Omental fat pad (tissue), 4 donors: ENCODE data around the gene MED12L. TPM values are rescaled to one million over a fixed set of nuclear protein-coding genes. Genes with fewer than 3 reads are reported as not detected.

Source experiments
- ATAC-seq: fragments of 150-250 bp; one replicate; pipeline ENCODE4 v1.9.1; 2016; ENCODE audit warnings: mild to moderate bottlenecking, moderate library complexity; ENCODE audit not compliant: low FRiP score
- DNase-seq: peaks from one replicate; pipeline ENCODE4 v3.0.0-alpha.2; 2019; ENCODE audit warnings: low spot score
- total RNA-seq, 4 donors: library from RNA; depleted of rRNA; stranded (reverse); fragments of >200 nt; gene quantifications; one replicate each; pipeline ENCODE4 v1.1.0, GENCODE V29; 2016
- TF ChIP-seq, protein P1 (sequence below), 3 donors: fragments of 450-650 bp; IDR thresholded peaks; one replicate each; pipeline ENCODE4 v1.5.1; 2016 to 2017; ENCODE audit warnings: antibody characterized with exemption in 3 of 3, mild to moderate bottlenecking in 3 of 3, moderate library complexity in 2 of 3

Gene MED12L
- total RNA-seq, 4 donors from 2014 or later, result 0.16 to 0.37 (median 0.31) TPM

- ATAC-seq (peak; percentile 53), DNase-seq (no peak)
- TF ChIP-seq, protein P1, sequence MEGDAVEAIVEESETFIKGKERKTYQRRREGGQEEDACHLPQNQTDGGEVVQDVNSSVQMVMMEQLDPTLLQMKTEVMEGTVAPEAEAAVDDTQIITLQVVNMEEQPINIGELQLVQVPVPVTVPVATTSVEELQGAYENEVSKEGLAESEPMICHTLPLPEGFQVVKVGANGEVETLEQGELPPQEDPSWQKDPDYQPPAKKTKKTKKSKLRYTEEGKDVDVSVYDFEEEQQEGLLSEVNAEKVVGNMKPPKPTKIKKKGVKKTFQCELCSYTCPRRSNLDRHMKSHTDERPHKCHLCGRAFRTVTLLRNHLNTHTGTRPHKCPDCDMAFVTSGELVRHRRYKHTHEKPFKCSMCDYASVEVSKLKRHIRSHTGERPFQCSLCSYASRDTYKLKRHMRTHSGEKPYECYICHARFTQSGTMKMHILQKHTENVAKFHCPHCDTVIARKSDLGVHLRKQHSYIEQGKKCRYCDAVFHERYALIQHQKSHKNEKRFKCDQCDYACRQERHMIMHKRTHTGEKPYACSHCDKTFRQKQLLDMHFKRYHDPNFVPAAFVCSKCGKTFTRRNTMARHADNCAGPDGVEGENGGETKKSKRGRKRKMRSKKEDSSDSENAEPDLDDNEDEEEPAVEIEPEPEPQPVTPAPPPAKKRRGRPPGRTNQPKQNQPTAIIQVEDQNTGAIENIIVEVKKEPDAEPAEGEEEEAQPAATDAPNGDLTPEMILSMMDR (IDR thresholded peaks at IDR 0.05), result no peak
These were observed 133.6 kb downstream of the MED12L start for GRCh38 chr3:151219056-151219455.

DNA sequence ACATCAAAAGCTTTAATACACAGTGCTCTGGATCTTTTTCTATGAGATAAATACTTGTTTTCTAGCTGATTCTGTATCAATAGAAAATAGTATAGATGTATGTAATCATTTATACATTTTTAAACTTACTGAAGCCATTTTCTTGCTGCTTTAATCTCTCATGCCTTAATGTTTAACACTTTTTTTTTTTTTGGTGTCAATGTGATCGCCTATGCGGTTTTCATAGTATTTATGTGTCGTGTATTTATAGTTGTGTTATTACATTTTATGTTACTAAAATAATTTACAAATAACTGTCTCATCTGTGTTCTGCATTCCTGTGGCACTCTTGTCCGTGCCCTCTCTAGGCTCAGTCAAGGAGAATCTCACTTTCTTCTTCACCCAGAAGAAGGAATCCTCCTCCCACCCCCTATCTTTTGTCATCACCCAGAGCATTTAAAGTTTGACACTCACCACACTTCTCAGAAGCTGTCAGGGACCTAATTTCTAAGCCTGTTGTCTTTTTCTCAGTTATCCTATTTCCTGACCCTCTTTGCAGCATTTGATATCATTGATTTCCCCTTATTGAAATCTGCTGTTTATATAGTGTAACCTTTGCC is 138.9 kb downstream of the MED12L start:
- TF ChIP-seq, protein P1 (IDR thresholded peaks at IDR 0.05), result no peak
- DNase-seq (no peak), ATAC-seq (no peak)

DNA sequence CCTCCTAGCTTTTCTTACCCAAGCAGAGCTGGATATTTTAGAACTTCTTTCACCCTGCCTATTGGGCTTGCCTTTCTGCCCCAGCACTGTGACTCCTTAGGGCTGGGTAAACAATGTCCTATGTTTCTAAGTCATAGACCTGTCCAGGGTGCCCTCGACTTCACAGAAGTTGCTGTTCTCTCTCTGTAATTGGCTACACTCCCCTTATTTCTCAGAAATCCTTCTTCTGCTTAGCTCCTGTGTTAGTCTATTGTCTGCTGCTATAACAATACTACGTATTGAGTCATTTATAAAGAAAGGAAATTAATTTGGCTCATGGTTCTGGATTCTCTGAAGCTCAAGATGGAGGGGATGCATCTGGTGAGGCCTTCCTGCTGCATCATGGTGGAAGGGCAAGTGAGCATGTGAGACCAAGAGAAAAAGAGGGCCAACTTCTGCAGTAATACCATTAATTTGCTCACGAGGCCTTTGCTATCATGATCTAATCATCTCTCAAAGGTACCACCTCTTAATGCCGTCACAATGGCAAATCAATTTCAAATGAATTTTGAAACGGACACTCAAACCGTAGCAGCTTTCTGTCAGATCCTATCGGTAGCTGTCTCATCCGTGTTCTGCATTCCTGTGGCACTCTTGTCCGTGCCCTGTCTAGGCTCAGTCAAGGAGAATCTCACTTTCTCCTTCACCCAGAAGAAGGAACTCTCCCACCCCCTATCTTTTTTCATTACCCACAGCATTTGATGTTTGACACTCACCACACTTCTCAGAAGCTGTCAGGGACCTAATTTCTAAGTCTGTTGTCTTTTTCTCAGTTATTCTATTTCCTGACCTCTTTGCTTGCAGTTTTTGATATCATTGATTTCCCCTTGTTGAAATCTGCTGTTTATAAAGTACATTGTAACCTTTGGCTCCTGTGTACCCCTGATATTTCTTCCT is 139.8 kb downstream of the MED12L start:
- TF ChIP-seq, protein P1 (IDR thresholded peaks at IDR 0.05), result no peak
- no peak for DNase-seq
- no peak for ATAC-seq

DNA sequence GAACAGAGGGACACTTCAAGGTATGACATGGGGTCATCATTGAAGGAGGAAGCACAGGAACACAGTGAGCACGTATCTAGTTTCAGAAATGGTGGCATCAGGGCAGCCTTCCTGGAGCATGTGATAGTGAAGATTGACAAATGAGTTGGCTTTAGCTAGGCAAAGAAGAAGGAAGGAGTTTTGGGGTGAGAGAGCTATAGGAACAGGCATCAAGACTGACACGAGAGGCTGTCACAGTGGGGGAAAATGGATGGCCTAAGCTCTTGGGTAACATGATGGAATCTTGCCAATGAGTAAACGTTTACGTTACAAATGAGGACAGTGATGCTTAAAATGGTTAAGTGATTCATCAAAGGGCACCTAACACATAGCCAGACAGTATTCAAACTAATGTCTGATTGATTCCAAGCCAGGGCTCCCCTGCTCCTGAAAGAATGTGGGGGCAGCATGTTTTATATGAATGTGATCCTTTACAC is 140.7 kb downstream of the MED12L start:
- TF ChIP-seq, protein P1 (IDR thresholded peaks at IDR 0.05), result no peak
- no peak for DNase-seq
- peak; percentile 57 for ATAC-seq

DNA sequence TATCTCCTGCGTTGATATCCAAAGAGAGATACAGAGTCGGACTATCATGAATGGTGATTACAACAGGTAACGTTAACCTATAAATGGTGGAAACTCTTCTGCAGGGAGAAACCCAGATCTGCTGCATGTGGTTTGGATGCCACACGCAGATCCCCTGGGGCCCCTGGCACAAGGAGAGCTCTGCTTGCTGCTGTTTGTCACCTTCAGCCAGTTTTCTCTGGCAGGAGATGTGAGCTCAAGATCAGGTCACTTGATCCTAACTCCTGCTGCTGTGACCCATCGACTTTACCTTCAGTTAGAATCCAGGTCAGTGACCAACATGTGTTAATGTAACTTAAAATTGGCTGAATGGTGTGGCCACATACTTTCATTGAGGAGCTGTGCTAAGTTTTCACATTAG is 141.4 kb downstream of the MED12L start:
- TF ChIP-seq, protein P1 (IDR thresholded peaks at IDR 0.05), result no peak
- DNase-seq (no peak), ATAC-seq (no peak)

- TF ChIP-seq, protein P1 (IDR thresholded peaks at IDR 0.05), result no peak
- ATAC-seq, result peak; percentile 13
- no peak for DNase-seq
These were observed 141.9 kb downstream of the MED12L start for GRCh38 chr3:151227266-151227806.
